Panc1 (cell line): ENCODE results near the gene RBL2.

Experiments used
- CTCF ChIP-seq: fragments of 450-650 bp; IDR thresholded peaks from 2 replicates; pipeline ENCODE4 v1.5.1; 2017; ENCODE audit warnings: mild to moderate bottlenecking
- POLR2AphosphoS5 ChIP-seq: IDR thresholded peaks from 2 replicates; pipeline ENCODE4 v1.6.1; 2012; ENCODE audit warnings: mild to moderate bottlenecking, low read depth, low read length, moderate library complexity
- REST ChIP-seq, 2 experiments: IDR thresholded peaks; 2 replicates each; pipeline ENCODE4 v1.6.1; 2011 to 2012; ENCODE audit warnings: low read depth in 2 of 2, control low read depth in 1 of 2, low read length in 1 of 2, mild to moderate bottlenecking in 1 of 2, moderate library complexity in 1 of 2; ENCODE audit not compliant: insufficient read depth in 1 of 2
- SIN3A ChIP-seq: IDR thresholded peaks from 2 replicates; pipeline ENCODE4 v1.6.1; 2012; ENCODE audit warnings: low read depth, mild to moderate bottlenecking, low read length, moderate library complexity, borderline replicate concordance; ENCODE audit not compliant: insufficient read depth

DNA sequence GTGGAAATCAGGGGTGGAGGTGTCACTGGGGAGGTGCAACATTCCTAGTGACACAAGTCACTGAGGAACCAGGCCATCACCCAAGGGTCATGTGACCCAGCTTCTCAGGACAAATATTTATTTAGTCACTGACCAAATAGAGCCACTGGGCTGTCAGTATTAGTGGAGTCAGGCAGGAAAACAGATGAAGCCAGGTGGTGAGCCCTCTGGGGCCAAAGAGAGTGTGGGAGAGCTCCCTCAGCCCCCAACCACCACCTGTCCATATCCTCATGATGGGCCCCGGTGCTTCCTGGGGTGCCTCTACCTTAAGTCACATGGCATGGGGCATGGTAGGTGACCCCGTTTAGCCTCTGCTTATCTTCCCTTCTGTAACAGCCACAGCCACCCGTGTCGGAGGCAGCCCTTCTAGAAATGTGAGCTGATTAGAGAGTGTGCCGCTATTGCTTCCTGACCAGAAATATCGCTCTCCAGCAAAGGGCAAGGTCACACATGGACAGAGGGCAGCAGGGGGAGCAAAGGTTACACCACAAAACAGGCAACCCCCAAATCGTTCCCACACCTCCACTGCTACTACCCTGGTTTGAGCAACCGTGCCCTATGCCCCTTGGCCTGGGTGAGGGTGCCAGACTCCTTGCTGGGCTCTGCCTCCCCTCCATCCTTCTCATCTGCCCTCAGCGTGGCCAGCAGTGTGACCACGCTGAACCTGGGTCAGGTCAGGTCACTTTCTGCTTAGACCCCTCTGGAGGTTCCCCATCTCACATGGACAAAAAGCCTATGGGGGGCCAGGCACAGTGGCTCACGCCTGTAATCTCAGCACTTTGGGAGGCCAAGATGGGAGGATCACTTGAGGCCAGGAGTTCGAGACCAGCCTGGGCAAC is 77.4 kb downstream of the RBL2 start:
- TF ChIP-seq SIN3A (no peak), REST (IDR thresholded peaks at IDR 0.05; ENCODE audit: insufficient read depth in 1 of 2, low read depth in 2 of 2, low read length in 1 of 2) (no peak), CTCF (no peak), POLR2AphosphoS5 (no peak)
